LNCAP (cell line): ENCODE data around the gene CFAP141.

Source experiments
- TF ChIP-seq, protein P1 (sequence below): fragments of 450-650 bp; IDR thresholded peaks from 2 replicates; pipeline ENCODE4 v1.5.1; 2017; ENCODE audit warnings: mild to moderate bottlenecking

Gene CFAP141

GRCh38 chr1:154178013-154178412 lies 28.1 kb downstream of the CFAP141 start:
- TF ChIP-seq, protein P1, sequence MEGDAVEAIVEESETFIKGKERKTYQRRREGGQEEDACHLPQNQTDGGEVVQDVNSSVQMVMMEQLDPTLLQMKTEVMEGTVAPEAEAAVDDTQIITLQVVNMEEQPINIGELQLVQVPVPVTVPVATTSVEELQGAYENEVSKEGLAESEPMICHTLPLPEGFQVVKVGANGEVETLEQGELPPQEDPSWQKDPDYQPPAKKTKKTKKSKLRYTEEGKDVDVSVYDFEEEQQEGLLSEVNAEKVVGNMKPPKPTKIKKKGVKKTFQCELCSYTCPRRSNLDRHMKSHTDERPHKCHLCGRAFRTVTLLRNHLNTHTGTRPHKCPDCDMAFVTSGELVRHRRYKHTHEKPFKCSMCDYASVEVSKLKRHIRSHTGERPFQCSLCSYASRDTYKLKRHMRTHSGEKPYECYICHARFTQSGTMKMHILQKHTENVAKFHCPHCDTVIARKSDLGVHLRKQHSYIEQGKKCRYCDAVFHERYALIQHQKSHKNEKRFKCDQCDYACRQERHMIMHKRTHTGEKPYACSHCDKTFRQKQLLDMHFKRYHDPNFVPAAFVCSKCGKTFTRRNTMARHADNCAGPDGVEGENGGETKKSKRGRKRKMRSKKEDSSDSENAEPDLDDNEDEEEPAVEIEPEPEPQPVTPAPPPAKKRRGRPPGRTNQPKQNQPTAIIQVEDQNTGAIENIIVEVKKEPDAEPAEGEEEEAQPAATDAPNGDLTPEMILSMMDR = no peak

- TF ChIP-seq, protein P1 = no peak
Observed at GRCh38 chr1:154176337-154176736, 29.8 kb downstream of the CFAP141 start.

GRCh38 chr1:154174654-154175053 lies 31.5 kb downstream of the CFAP141 start:
- TF ChIP-seq, protein P1 = no peak

- TF ChIP-seq, protein P1 = no peak
Observed at GRCh38 chr1:154171880-154172279, 34.3 kb downstream of the CFAP141 start.

DNA sequence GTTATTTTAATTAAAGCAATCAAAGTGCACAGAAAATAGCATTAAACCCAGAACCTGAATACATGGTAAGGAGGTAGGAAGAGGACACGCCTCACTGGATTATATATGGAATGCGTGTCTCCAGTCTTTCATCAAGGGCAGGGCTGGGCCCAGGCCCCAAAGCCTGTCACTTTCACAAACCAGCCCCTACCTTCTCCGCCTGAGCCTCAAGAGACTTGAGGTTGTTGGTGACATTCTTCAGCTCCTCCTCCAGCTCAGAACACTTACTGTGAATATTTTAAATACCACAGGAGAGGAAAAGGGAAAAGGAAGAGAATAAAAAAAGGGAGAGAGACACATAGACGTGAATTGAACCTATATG lies 34.9 kb downstream of the CFAP141 start:
- TF ChIP-seq, protein P1 = no peak

GRCh38 chr1:154170547-154171222 lies 35.4 kb downstream of the CFAP141 start:
- TF ChIP-seq, protein P1 = no peak

DNA sequence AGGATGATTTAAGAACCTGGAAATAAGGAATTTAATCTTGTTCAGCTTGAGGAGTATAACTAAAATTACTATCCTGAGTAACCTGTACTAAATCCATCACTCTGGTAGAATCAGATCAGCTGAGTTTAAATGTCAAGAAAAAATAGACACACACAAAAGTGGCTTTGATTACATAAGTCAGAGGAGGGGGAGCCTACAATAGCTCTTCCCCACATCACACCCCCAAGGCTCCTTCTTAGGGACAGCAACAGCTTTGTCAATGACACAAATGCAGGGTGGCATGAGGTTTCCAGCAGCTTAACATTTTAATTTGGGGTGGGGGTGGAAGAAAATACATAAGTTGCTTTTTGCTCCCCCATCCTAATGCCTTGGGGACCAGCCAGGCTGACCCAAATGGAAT lies 38.7 kb downstream of the CFAP141 start:
- TF ChIP-seq, protein P1 = no peak

DNA sequence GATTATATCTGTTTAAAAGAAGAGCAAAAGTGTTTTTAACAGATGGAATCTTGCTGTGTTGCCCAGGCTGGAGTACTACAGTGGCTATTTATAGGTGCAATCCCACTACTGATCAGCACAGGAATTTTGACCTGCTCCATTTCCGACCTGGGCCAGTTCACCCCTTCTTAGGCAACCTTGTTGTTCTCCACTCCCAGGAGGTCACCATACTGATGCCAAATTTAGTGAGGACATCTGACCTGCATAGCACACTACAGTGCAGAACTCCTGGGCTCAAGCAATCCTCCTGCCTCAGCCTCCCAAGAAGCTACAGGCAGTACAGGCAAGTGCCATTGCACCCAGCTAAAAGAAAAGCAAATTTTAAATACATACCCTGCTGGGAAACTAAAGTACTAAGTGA lies 39.9 kb downstream of the CFAP141 start:
- TF ChIP-seq, protein P1 = no peak
